ENCODE results near the gene GGA1. TPM values are rescaled to one million over a fixed set of nuclear protein-coding genes. Genes with fewer than 3 reads are reported as not detected.

The GGA1 gene
- total RNA-seq (2021) (99.2 and 102 TPM in 2 replicates), Bru-seq, nascent RNA (percentile 68 among the genes with signal in this experiment), BruChase-seq, experiment 1, labeled RNA remaining after a 2-hour chase (percentile 79 among the genes with signal in this experiment), BruChase-seq, experiment 2, labeled RNA remaining after a 6-hour chase (percentile 88 among the genes with signal in this experiment)
- long read RNA-seq, transcript GGA1-203 (17 exons, 3,159 nt): major isoform, 45 of 96 reads
- long read RNA-seq, partial matches to known transcripts: 20 of 96 reads
- long read RNA-seq, other reads (novel, unspliced or antisense): 25 of 96 reads

- Histone ChIP-seq H3K27me3 (ENCODE audit: insufficient read depth, low read depth) (no peaks in the 10 kb centered on the region), H2AFZ (peak within 1 kb of the TSS; percentile 94), H3K36me3 (ENCODE audit: low read depth) (0 out of 2 replicates have a peak, but pooled peaks cover 3% of the 10 kb centered on the region), H3K27ac (peak within 1 kb of the TSS; percentile 99), H4K20me1 (ENCODE audit: insufficient read depth) (peaks cover 9% of the 10 kb centered on the region), H3F3A (ENCODE audit: insufficient read depth, low read depth) (peaks cover 21% of the 10 kb centered on the region), H3K79me2 (ENCODE audit: low read depth) (peaks cover 32% of the 10 kb centered on the region), H3K9me3 (ENCODE audit: insufficient read depth, low read depth) (no peaks in the 10 kb centered on the region), H3K4me1 (replicated peaks; ENCODE audit: insufficient read depth) (peaks cover 43% of the 10 kb centered on the region), H3K9me2 (ENCODE audit: insufficient read depth) (no peaks in the 10 kb centered on the region), H3K4me2 (peak within 1 kb of the TSS; percentile 100), H3K4me3 (peak within 1 kb of the TSS; percentile 60)
- peak; percentile 95 to 96 for DNase-seq
- POLR2A ChIA-PET (ENCODE audit: unreplicated experiment): interaction anchor here (0.6 to 1.0 kb wide), 10 partner anchors 16 to 448 kb away, joined by 3 to 47 read pairs (median 6); partner anchors contain the start of genes GCAT, LGALS1 and PICK1
- TF ChIP-seq EZH2 (IDR thresholded peaks at IDR 0.05; ENCODE audit: low read depth) (no peak), CTCF (conservative IDR thresholded peaks at IDR 0.05) (no peak)
- CTCF ChIA-PET: interaction anchor here (0.6 to 2.1 kb wide), 12 partner anchors 16 to 345 kb away, joined by 3 to 15 read pairs (median 3); partner anchors contain the start of genes ANKRD54, C22orf23, CDC42EP1 and NOL12
- no TSS peak for BruUV-seq (replicated peaks)
- intact Hi-C loops (cut with micrococcal nuclease; ENCODE audit: unreplicated experiment): loop anchor here (1.0 to 10.0 kb wide), 5 partner anchors 31 to 356 kb away; partner anchors contain the start of genes EIF3L, GCAT and SH3BP1
Measured at GRCh38 chr22:37608477-37609239, at the start of gene GGA1. Gene GGA1 (plus strand): TSS chr22:37608834. CDS start chr22:37608861, 27 bp downstream.

- Histone ChIP-seq H3K27ac (peak overlapping the region; percentile 59), H3F3A (ENCODE audit: insufficient read depth, low read depth) (peaks cover 28% of the 10 kb centered on the region), H3K36me3 (ENCODE audit: low read depth) (peaks cover 6% of the 10 kb centered on the region; the same call in 1 of the 2 replicates), H3K9me3 (ENCODE audit: insufficient read depth, low read depth) (no peaks in the 10 kb centered on the region), H3K79me2 (ENCODE audit: low read depth) (peaks cover 41% of the 10 kb centered on the region), H3K4me3 (peak overlapping the region; percentile 95), H3K4me1 (replicated peaks; ENCODE audit: insufficient read depth) (peaks cover 38% of the 10 kb centered on the region), H3K9me2 (ENCODE audit: insufficient read depth) (no peaks in the 10 kb centered on the region), H3K27me3 (ENCODE audit: insufficient read depth, low read depth) (no peaks in the 10 kb centered on the region), H4K20me1 (ENCODE audit: insufficient read depth) (peaks cover 11% of the 10 kb centered on the region), H3K4me2 (peak overlapping the region; percentile 85), H2AFZ (peak overlapping the region; percentile 56; the same call in 1 of the 2 replicates)
- no peak for TF ChIP-seq EZH2 (IDR thresholded peaks at IDR 0.05; ENCODE audit: low read depth)
- TF ChIP-seq CTCF (conservative IDR thresholded peaks at IDR 0.05): no peak
- CTCF ChIA-PET: interaction anchor here (0.6 to 0.9 kb wide), 3 partner anchors 10 to 248 kb away, joined by 3 to 5 read pairs (median 3); partner anchors contain the start of genes GCAT and GGA1
- BruUV-seq (replicated peaks): no TSS peak
- intact Hi-C loops (cut with micrococcal nuclease; ENCODE audit: unreplicated experiment): no loop called here
- no peak for DNase-seq
- POLR2A ChIA-PET (ENCODE audit: unreplicated experiment): interaction anchor here (0.6 to 0.7 kb wide), 5 partner anchors 14 to 107 kb away, joined by 4 to 15 read pairs (median 9); no protein-coding TSS in a partner anchor
Measured at GRCh38 chr22:37559521-37559900, 49.1 kb upstream of the GGA1 start.

Data from PC-9 (cell line).